Measurements from ENCODE around the gene ATP2B2. TPM values are rescaled to one million over a fixed set of nuclear protein-coding genes. Genes with fewer than 3 reads are reported as not detected.

Gene ATP2B2
- total RNA-seq, 2 experiments from 2014 or later = 0.06 TPM; not detected in 1

- H3K27ac ChIP-seq (ENCODE audit: low read depth, low read length, poor library complexity, severe bottlenecking) = no peak overlapping the region
- no peaks in the 10 kb centered on the region for H3K9me3 ChIP-seq (ENCODE audit: low read length)
- no peak overlapping the region for H3K4me2 ChIP-seq (ENCODE audit: low read length)
- peaks cover 24% of the 10 kb centered on the region for H3K79me2 ChIP-seq (ENCODE audit: insufficient read depth, low read depth, low read length)
- no peak overlapping the region for H3K4me3 ChIP-seq (ENCODE audit: low read depth, low read length, poor library complexity, severe bottlenecking)
- intact Hi-C loops (cut with micrococcal nuclease; ENCODE audit: unreplicated experiment) = no loop called here
- TF ChIP-seq CTCF (conservative IDR thresholded peaks at IDR 0.05; ENCODE audit: low read length) (no peak), EZH2phosphoT487 (IDR thresholded peaks at IDR 0.05; ENCODE audit: borderline replicate concordance, low read depth, low read length) (no peak)
- CTCF ChIA-PET (ENCODE audit: unreplicated experiment) = no interaction called here
- no peak overlapping the region for H2AFZ ChIP-seq (ENCODE audit: low read length)
- POLR2A ChIA-PET = no interaction called here
- BruUV-seq (replicated peaks) = no TSS peak
- H4K20me1 ChIP-seq (ENCODE audit: insufficient read depth, low read length) = peaks cover 6% of the 10 kb centered on the region; the same call in 1 of the 2 replicates
- no peaks in the 10 kb centered on the region for H3K9me2 ChIP-seq (ENCODE audit: insufficient read depth, low read length)
- no peak for DNase-seq (ENCODE audit: low spot score)
- peaks cover 67% of the 10 kb centered on the region for H3K36me3 ChIP-seq (ENCODE audit: insufficient read depth, low read length)
- H3K4me1 ChIP-seq (ENCODE audit: insufficient read depth, low read length, poor library complexity, severe bottlenecking) = peaks cover 20% of the 10 kb centered on the region
Measured at GRCh38 chr3:10317311-10317960, 187.9 kb downstream of the ATP2B2 start.

- H3K9me3 ChIP-seq (ENCODE audit: low read length) = no peaks in the 10 kb centered on the region
- ChIA-PET CTCF (ENCODE audit: unreplicated experiment) (no interaction called here), POLR2A (interaction anchor here (0.6 kb wide), 1 partner anchor 233 kb away, joined by 3 read pairs; no protein-coding TSS in a partner anchor)
- no peaks in the 10 kb centered on the region for H3K9me2 ChIP-seq (ENCODE audit: insufficient read depth, low read length)
- TF ChIP-seq CTCF (conservative IDR thresholded peaks at IDR 0.05; ENCODE audit: low read length) (no peak), EZH2phosphoT487 (IDR thresholded peaks at IDR 0.05; ENCODE audit: borderline replicate concordance, low read depth, low read length) (no peak)
- peaks cover 17% of the 10 kb centered on the region for H3K4me1 ChIP-seq (ENCODE audit: insufficient read depth, low read length, poor library complexity, severe bottlenecking)
- peaks cover 6% of the 10 kb centered on the region; the same call in 1 of the 2 replicates for H4K20me1 ChIP-seq (ENCODE audit: insufficient read depth, low read length)
- no peak overlapping the region for H3K27ac ChIP-seq (ENCODE audit: low read depth, low read length, poor library complexity, severe bottlenecking)
- H3K4me3 ChIP-seq (ENCODE audit: low read depth, low read length, poor library complexity, severe bottlenecking) = no peak overlapping the region
- H3K36me3 ChIP-seq (ENCODE audit: insufficient read depth, low read length) = peaks cover 83% of the 10 kb centered on the region
- H3K4me2 ChIP-seq (ENCODE audit: low read length) = no peak overlapping the region
- no TSS peak for BruUV-seq (replicated peaks)
- H3K79me2 ChIP-seq (ENCODE audit: insufficient read depth, low read depth, low read length) = peaks cover 24% of the 10 kb centered on the region
- no peak for DNase-seq (ENCODE audit: low spot score)
- no peak overlapping the region for H2AFZ ChIP-seq (ENCODE audit: low read length)
- intact Hi-C loops (cut with micrococcal nuclease; ENCODE audit: unreplicated experiment) = no loop called here
Measured at GRCh38 chr3:10315771-10316344, 189.5 kb downstream of the ATP2B2 start.

GRCh38 chr3:10315101-10315500 is 190.3 kb downstream of the ATP2B2 start:
- H3K4me1 ChIP-seq (ENCODE audit: insufficient read depth, low read length, poor library complexity, severe bottlenecking) = peaks cover 14% of the 10 kb centered on the region
- H3K4me3 ChIP-seq (ENCODE audit: low read depth, low read length, poor library complexity, severe bottlenecking) = no peak overlapping the region
- no TSS peak for BruUV-seq (replicated peaks)
- POLR2A ChIA-PET = no interaction called here
- TF ChIP-seq EZH2phosphoT487 (IDR thresholded peaks at IDR 0.05; ENCODE audit: borderline replicate concordance, low read depth, low read length) = no peak
- TF ChIP-seq CTCF (conservative IDR thresholded peaks at IDR 0.05; ENCODE audit: low read length) = no peak
- H4K20me1 ChIP-seq (ENCODE audit: insufficient read depth, low read length) = peaks cover 2% of the 10 kb centered on the region; the same call in 1 of the 2 replicates
- H3K79me2 ChIP-seq (ENCODE audit: insufficient read depth, low read depth, low read length) = peaks cover 17% of the 10 kb centered on the region
- H3K4me2 ChIP-seq (ENCODE audit: low read length) = no peak overlapping the region
- H3K36me3 ChIP-seq (ENCODE audit: insufficient read depth, low read length) = peaks cover 91% of the 10 kb centered on the region
- intact Hi-C loops (cut with micrococcal nuclease; ENCODE audit: unreplicated experiment) = no loop called here
- no peaks in the 10 kb centered on the region for H3K9me2 ChIP-seq (ENCODE audit: insufficient read depth, low read length)
- H3K9me3 ChIP-seq (ENCODE audit: low read length) = no peaks in the 10 kb centered on the region
- no peak for DNase-seq (ENCODE audit: low spot score)
- H2AFZ ChIP-seq (ENCODE audit: low read length) = no peak overlapping the region
- H3K27ac ChIP-seq (ENCODE audit: low read depth, low read length, poor library complexity, severe bottlenecking) = no peak overlapping the region
- CTCF ChIA-PET (ENCODE audit: unreplicated experiment) = no interaction called here
